WTC11 (cell line): Measurements from ENCODE around the gene LDLRAD4. TPM values are rescaled to one million over a fixed set of nuclear protein-coding genes. Genes with fewer than 3 reads are reported as not detected.

ENCODE experiments used
- ATAC-seq: fragments of 200-7000 bp; cut with Tn5 transposase; 2 replicates; pipeline ENCODE4 v1.10.0; 2021; ENCODE audit warnings: mild to moderate bottlenecking, moderate library complexity
- CTCF ChIA-PET: fragments of 300-600 bp; sonication (Branson Sonifier 250); formaldehyde crosslinking; loops from one replicate; lab custom pipeline; 2021; ENCODE audit warnings: antibody characterized with exemption; lab: Charles Lee
- POLR2A ChIA-PET: fragments of 350-600 bp; sonication (Branson Sonifier 250); formaldehyde crosslinking; loops from one replicate; lab custom pipeline; 2021; ENCODE audit warnings: antibody characterized with exemption; lab: Charles Lee
- DNase-seq: peaks from one replicate; pipeline ENCODE4 v3.0.0; 2021; ENCODE audit warnings: low spot score
- H3K27ac Mint-ChIP-seq: 2 replicates; pipeline ENCODE4 v1.8.0; 2021; ENCODE audit warnings: mixed read lengths
- H3K27me3 Mint-ChIP-seq: 2 replicates; pipeline ENCODE4 v1.8.0; 2021; ENCODE audit warnings: low read depth, mild to moderate bottlenecking, moderate library complexity, mixed read lengths
- H3K36me3 Mint-ChIP-seq: 2 replicates; pipeline ENCODE4 v1.8.0; 2021; ENCODE audit warnings: mixed read lengths
- H3K4me1 Mint-ChIP-seq: 2 replicates; pipeline ENCODE4 v1.8.0; 2022; ENCODE audit warnings: mixed read lengths
- H3K4me3 Mint-ChIP-seq: 2 replicates; pipeline ENCODE4 v1.8.0; 2021; ENCODE audit warnings: mild to moderate bottlenecking, moderate library complexity, mixed read lengths
- H3K9me3 Mint-ChIP-seq: 2 replicates; pipeline ENCODE4 v1.8.0; 2021; ENCODE audit warnings: mixed read lengths
- CBFB ChIP-seq: sonication (generic); formaldehyde crosslinking; IDR thresholded peaks from 2 replicates; pipeline ENCODE4 v1.8.1; 2022; ENCODE audit warnings: mild to moderate bottlenecking, low read depth, missing genetic modification reagents
- SOX15 ChIP-seq: fragments of 250-450 bp; sonication (Bioruptor Pico); IDR thresholded peaks from 2 replicates; pipeline ENCODE4 v1.9.0; 2021; ENCODE audit warnings: mild to moderate bottlenecking
- TCF7 ChIP-seq: sonication (generic); formaldehyde crosslinking; IDR thresholded peaks from 2 replicates; pipeline ENCODE4 v1.8.0; 2022; ENCODE audit warnings: mild to moderate bottlenecking, low read depth, missing genetic modification reagents, moderate library complexity
- TEAD4 ChIP-seq: sonication (generic); formaldehyde crosslinking; IDR thresholded peaks from 2 replicates; pipeline ENCODE4 v1.8.0; 2022; ENCODE audit warnings: mild to moderate bottlenecking, missing genetic modification reagents
- ZBTB21 ChIP-seq: sonication (generic); formaldehyde crosslinking; IDR thresholded peaks from 2 replicates; pipeline ENCODE4 v1.8.1; 2023; ENCODE audit warnings: mild to moderate bottlenecking, missing genetic modification reagents, borderline replicate concordance
- ZNF121 ChIP-seq: sonication (generic); formaldehyde crosslinking; IDR thresholded peaks from 2 replicates; pipeline ENCODE4 v1.8.0; 2023; ENCODE audit warnings: missing genetic modification reagents
- ZNF219 ChIP-seq: sonication (generic); formaldehyde crosslinking; IDR thresholded peaks from 2 replicates; pipeline ENCODE4 v1.8.0; 2023; ENCODE audit warnings: missing genetic modification reagents, mild to moderate bottlenecking, borderline replicate concordance
- ZNF232 ChIP-seq: sonication (generic); formaldehyde crosslinking; IDR thresholded peaks from 2 replicates; pipeline ENCODE4 v1.8.0; 2022; ENCODE audit warnings: mild to moderate bottlenecking, missing genetic modification reagents
- ZNF671 ChIP-seq: fragments of 250-450 bp; sonication (Bioruptor Pico); IDR thresholded peaks from 2 replicates; pipeline ENCODE4 v1.8.0; 2021; ENCODE audit warnings: mild to moderate bottlenecking
- total RNA-seq: library from RNA; stranded (reverse); gene quantifications from 3 replicates; pipeline ENCODE4 v1.2.3, GENCODE V29; 2021
- TF ChIP-seq, protein P1 (sequence below): fragments of 200-600 bp; IDR thresholded peaks from 2 replicates; pipeline ENCODE4 v1.8.0; 2022; ENCODE audit warnings: antibody characterized with exemption
- TF ChIP-seq, protein P2 (sequence below): sonication (generic); formaldehyde crosslinking; IDR thresholded peaks from 2 replicates; pipeline ENCODE4 v1.8.0; 2022; ENCODE audit warnings: mild to moderate bottlenecking, missing genetic modification reagents
- TF ChIP-seq, protein P3 (sequence below): sonication (generic); formaldehyde crosslinking; IDR thresholded peaks from 2 replicates; pipeline ENCODE4 v1.8.0; 2023; ENCODE audit warnings: mild to moderate bottlenecking, missing genetic modification reagents
- TF ChIP-seq, protein P4 (sequence below): sonication (generic); formaldehyde crosslinking; IDR thresholded peaks from 2 replicates; pipeline ENCODE4 v1.8.0; 2022; ENCODE audit warnings: mild to moderate bottlenecking, missing genetic modification reagents
- TF ChIP-seq, protein P5 (sequence below): sonication (generic); formaldehyde crosslinking; IDR thresholded peaks from 2 replicates; pipeline ENCODE4 v1.8.1; 2022; ENCODE audit warnings: low read depth, missing genetic modification reagents, borderline replicate concordance
- TF ChIP-seq, protein P6 (sequence below): fragments of 250-450 bp; sonication (Bioruptor Pico); conservative IDR thresholded peaks from 2 replicates; pipeline ENCODE4 v1.9.0; 2021; ENCODE audit warnings: mild to moderate bottlenecking
- TF ChIP-seq, protein P7 (sequence below): fragments of 250-450 bp; sonication (Bioruptor Pico); IDR thresholded peaks from 2 replicates; pipeline ENCODE4 v2.1.2; 2022; ENCODE audit warnings: mild to moderate bottlenecking, moderate library complexity
- TF ChIP-seq, protein P8 (sequence below): sonication (generic); formaldehyde crosslinking; IDR thresholded peaks from 2 replicates; pipeline ENCODE4 v1.8.1; 2022; ENCODE audit warnings: mild to moderate bottlenecking, missing genetic modification reagents, moderate library complexity, borderline replicate concordance
- TF ChIP-seq, protein P9 (sequence below): fragments of 250-450 bp; sonication (Bioruptor Pico); IDR thresholded peaks from 2 replicates; pipeline ENCODE4 v1.9.0; 2021; ENCODE audit warnings: moderate library complexity, mild to moderate bottlenecking, inconsistent platforms, borderline replicate concordance

Gene LDLRAD4
- total RNA-seq, 1 experiment from 2014 or later = 6.2 TPM

DNA sequence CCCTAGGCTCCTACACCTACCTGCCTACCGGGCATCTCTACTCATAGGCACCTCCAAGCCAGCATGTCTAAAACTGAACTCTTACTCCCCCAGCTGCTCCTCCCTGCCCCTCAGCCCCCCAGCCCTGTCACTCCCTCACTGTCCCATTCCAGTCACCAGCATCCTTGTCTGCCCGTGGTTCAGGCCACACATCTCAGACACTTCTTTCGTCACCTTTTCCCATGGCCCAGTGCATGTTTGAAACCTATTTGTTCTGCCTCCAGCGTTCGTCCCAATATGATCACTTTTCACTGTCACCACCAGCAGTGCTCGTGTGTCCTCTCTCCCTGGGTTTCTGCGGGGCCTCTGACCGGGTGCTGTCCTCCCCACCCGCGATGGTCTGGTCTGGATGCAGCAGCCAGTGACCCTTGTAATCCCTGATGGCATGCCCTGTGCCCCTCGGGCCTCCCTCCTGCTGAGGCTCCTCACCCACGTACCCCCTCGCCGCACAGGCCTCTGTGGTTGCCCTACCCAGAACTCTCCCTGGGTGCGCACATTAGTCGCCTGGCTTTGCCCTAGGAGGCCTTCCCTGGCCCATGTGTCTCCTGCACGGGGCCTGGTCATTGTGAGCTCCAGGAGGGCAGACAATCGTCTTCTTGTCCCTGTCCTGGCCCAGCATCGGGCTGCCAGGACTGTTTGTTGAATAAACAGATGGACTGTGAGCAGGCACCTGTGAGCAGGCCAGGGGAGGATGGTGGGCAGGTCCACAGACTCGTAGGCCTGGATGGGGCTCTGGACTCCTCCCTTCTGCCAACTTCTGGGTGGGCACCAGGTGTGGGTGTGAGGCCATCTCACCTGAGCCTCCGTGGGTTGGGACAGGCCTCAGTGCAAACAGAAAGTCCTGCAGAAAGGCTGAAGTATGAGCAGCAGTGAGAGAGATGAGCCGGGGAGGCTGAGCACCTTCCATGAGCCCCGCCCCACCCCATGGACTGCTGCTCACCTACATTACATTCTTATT is 15.5 kb downstream of the LDLRAD4 start (continued):
- TF ChIP-seq, protein P1, sequence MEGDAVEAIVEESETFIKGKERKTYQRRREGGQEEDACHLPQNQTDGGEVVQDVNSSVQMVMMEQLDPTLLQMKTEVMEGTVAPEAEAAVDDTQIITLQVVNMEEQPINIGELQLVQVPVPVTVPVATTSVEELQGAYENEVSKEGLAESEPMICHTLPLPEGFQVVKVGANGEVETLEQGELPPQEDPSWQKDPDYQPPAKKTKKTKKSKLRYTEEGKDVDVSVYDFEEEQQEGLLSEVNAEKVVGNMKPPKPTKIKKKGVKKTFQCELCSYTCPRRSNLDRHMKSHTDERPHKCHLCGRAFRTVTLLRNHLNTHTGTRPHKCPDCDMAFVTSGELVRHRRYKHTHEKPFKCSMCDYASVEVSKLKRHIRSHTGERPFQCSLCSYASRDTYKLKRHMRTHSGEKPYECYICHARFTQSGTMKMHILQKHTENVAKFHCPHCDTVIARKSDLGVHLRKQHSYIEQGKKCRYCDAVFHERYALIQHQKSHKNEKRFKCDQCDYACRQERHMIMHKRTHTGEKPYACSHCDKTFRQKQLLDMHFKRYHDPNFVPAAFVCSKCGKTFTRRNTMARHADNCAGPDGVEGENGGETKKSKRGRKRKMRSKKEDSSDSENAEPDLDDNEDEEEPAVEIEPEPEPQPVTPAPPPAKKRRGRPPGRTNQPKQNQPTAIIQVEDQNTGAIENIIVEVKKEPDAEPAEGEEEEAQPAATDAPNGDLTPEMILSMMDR = no peak
- no peak for TF ChIP-seq SOX15 (CRISPR knock-in tag)

DNA sequence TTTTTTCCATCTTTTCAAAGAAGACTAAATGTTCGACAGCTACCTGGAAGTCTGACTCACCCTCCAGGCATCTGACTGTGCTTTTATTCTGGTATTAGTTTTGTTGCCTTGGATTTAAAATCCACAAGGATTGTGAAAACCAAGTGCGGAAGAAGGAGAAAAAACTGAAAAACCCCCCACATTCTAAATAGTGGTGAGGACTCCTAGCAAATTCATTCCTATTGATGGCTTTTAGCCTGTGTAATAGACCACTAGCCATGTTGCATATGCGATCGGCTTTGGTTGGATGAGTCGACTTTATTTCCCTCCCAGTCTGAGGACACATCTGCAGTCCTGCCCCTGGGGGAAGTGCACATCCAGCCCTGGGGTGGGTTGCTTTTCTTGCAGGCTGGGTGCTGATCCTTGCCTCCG is 16.9 kb downstream of the LDLRAD4 start:
- no peaks in the 10 kb centered on the region for H3K27me3 Mint-ChIP-seq
- DNase-seq (no peak), ATAC-seq (no peak)
- CTCF ChIA-PET = no interaction called here
- H3K4me1 Mint-ChIP-seq = peaks cover 15% of the 10 kb centered on the region
- H3K9me3 Mint-ChIP-seq = no peaks in the 10 kb centered on the region
- H3K36me3 Mint-ChIP-seq = no peaks in the 10 kb centered on the region
- H3K4me3 Mint-ChIP-seq = no peak overlapping the region
- POLR2A ChIA-PET = no interaction called here
- H3K27ac Mint-ChIP-seq = no peak overlapping the region; the same call in 1 of the 2 replicates
- TF ChIP-seq, protein P2, sequence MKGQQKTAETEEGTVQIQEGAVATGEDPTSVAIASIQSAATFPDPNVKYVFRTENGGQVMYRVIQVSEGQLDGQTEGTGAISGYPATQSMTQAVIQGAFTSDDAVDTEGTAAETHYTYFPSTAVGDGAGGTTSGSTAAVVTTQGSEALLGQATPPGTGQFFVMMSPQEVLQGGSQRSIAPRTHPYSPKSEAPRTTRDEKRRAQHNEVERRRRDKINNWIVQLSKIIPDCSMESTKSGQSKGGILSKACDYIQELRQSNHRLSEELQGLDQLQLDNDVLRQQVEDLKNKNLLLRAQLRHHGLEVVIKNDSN (CRISPR knock-in tag) = no peak
- TF ChIP-seq, protein P3, sequence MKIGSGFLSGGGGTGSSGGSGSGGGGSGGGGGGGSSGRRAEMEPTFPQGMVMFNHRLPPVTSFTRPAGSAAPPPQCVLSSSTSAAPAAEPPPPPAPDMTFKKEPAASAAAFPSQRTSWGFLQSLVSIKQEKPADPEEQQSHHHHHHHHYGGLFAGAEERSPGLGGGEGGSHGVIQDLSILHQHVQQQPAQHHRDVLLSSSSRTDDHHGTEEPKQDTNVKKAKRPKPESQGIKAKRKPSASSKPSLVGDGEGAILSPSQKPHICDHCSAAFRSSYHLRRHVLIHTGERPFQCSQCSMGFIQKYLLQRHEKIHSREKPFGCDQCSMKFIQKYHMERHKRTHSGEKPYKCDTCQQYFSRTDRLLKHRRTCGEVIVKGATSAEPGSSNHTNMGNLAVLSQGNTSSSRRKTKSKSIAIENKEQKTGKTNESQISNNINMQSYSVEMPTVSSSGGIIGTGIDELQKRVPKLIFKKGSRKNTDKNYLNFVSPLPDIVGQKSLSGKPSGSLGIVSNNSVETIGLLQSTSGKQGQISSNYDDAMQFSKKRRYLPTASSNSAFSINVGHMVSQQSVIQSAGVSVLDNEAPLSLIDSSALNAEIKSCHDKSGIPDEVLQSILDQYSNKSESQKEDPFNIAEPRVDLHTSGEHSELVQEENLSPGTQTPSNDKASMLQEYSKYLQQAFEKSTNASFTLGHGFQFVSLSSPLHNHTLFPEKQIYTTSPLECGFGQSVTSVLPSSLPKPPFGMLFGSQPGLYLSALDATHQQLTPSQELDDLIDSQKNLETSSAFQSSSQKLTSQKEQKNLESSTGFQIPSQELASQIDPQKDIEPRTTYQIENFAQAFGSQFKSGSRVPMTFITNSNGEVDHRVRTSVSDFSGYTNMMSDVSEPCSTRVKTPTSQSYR (CRISPR knock-in tag) = no peak
- TF ChIP-seq, protein P4, sequence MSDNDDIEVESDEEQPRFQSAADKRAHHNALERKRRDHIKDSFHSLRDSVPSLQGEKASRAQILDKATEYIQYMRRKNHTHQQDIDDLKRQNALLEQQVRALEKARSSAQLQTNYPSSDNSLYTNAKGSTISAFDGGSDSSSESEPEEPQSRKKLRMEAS (CRISPR knock-in tag) = no peak
- TF ChIP-seq ZNF219 (CRISPR knock-in tag) (no peak), ZNF232 (CRISPR knock-in tag) (no peak), TCF7 (CRISPR knock-in tag) (no peak), ZBTB21 (CRISPR knock-in tag) (no peak), ZNF671 (CRISPR knock-in tag) (no peak), TEAD4 (CRISPR knock-in tag) (no peak), ZNF121 (CRISPR knock-in tag) (no peak), CBFB (no peak)
- TF ChIP-seq, protein P5, sequence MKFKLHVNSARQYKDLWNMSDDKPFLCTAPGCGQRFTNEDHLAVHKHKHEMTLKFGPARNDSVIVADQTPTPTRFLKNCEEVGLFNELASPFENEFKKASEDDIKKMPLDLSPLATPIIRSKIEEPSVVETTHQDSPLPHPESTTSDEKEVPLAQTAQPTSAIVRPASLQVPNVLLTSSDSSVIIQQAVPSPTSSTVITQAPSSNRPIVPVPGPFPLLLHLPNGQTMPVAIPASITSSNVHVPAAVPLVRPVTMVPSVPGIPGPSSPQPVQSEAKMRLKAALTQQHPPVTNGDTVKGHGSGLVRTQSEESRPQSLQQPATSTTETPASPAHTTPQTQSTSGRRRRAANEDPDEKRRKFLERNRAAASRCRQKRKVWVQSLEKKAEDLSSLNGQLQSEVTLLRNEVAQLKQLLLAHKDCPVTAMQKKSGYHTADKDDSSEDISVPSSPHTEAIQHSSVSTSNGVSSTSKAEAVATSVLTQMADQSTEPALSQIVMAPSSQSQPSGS (CRISPR knock-in tag) = no peak
- TF ChIP-seq, protein P6, sequence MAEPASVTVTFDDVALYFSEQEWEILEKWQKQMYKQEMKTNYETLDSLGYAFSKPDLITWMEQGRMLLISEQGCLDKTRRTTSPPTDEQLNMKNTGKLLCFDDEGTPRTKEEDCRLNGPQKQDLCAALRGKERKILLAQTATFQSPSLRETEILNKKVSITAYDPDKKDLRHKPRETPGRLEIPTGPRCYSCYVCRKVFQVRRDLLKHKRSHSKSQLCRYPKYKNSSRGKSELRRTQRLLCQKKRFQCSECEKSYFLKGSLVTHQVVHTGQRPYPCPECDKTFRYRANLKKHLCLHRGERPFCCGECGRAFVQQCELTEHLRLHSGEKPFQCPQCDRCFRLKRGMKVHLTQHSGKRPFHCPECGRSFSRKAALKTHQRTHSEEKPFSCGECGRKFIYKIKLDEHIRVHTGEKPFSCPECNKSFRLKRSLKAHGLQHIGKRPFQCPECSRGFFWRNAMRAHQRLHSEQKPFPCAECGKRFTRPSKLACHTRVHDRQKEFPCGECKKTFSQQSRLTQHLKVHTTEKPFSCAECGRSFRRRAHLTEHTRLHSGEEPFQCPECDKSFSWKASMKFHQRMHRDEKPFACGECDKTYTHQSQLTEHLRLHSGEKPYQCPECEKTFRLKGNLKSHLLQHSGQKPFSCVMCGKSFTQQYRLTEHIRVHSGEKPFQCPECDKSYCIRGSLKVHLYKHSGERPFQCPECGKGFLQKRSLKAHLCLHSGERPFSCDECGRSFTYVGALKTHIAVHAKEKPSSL (CRISPR knock-in tag) = no peak
- TF ChIP-seq, protein P7, sequence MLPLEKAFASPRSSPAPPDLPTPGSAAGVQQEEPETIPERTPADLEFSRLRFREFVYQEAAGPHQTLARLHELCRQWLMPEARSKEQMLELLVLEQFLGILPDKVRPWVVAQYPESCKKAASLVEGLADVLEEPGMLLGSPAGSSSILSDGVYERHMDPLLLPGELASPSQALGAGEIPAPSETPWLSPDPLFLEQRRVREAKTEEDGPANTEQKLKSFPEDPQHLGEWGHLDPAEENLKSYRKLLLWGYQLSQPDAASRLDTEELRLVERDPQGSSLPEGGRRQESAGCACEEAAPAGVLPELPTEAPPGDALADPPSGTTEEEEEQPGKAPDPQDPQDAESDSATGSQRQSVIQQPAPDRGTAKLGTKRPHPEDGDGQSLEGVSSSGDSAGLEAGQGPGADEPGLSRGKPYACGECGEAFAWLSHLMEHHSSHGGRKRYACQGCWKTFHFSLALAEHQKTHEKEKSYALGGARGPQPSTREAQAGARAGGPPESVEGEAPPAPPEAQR (CRISPR knock-in tag) = no peak
- TF ChIP-seq, protein P1 = no peak
- TF ChIP-seq, protein P8, sequence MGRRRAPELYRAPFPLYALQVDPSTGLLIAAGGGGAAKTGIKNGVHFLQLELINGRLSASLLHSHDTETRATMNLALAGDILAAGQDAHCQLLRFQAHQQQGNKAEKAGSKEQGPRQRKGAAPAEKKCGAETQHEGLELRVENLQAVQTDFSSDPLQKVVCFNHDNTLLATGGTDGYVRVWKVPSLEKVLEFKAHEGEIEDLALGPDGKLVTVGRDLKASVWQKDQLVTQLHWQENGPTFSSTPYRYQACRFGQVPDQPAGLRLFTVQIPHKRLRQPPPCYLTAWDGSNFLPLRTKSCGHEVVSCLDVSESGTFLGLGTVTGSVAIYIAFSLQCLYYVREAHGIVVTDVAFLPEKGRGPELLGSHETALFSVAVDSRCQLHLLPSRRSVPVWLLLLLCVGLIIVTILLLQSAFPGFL (CRISPR knock-in tag) = no peak
- TF ChIP-seq, protein P9, sequence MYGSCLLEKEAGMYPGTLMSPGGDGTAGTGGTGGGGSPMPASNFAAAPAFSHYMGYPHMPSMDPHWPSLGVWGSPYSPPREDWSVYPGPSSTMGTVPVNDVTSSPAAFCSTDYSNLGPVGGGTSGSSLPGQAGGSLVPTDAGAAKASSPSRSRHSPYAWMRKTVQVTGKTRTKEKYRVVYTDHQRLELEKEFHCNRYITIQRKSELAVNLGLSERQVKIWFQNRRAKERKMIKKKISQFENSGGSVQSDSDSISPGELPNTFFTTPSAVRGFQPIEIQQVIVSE (CRISPR knock-in tag) = no peak
